ENCODE results near the gene C2CD3.

- TF ChIP-seq CTCF (IDR thresholded peaks at IDR 0.05), result no peak
- no peak for TF ChIP-seq POLR2A (IDR thresholded peaks at IDR 0.05)
Measured at GRCh38 chr11:74007691-74008372, 163.0 kb downstream of the C2CD3 start.

All from body of pancreas (tissue), 4 donors.